ENCODE data around the gene CHCHD6.

- TF ChIP-seq CTCF (conservative IDR thresholded peaks at IDR 0.05 in 1 of 2, IDR thresholded peaks at IDR 0.05 in 1 of 2; ENCODE audit: extremely low read depth in 1 of 2, insufficient read depth in 1 of 2, low read depth in 1 of 2, low read length in 2 of 2) (no peak), EZH2 (IDR thresholded peaks at IDR 0.05; ENCODE audit: borderline replicate concordance, low read length) (no peak)
These were observed 218.4 kb downstream of the CHCHD6 start for GRCh38 chr3:126922466-126922865.

Measured in mammary epithelial cell (primary cell).